Uterus (tissue), 2 donors: ENCODE data around the gene NECAB2.

ENCODE experiments used
- CTCF ChIP-seq, 4 experiments: fragments of 200-600 bp in 2 of 4; fragments of 450-650 bp in 2 of 4; sonication (generic) in 2 of 4; IDR thresholded peaks; one replicate each; pipeline ENCODE4 v1.5.1; 2016 to 2019; ENCODE audit warnings: antibody characterized with exemption in 4 of 4, mild to moderate bottlenecking in 2 of 4, moderate library complexity in 1 of 4
- POLR2A ChIP-seq, 2 donors: fragments of 450-650 bp; IDR thresholded peaks; one replicate each; pipeline ENCODE4 v1.6.1; 2016; ENCODE audit warnings: antibody characterized with exemption in 2 of 2, mild to moderate bottlenecking in 1 of 2, moderate library complexity in 1 of 2

GRCh38 chr16:83940630-83941378 lies 27.2 kb upstream of the NECAB2 start:
- no peak for TF ChIP-seq CTCF (IDR thresholded peaks at IDR 0.05)
- TF ChIP-seq POLR2A (IDR thresholded peaks at IDR 0.05) = no peak
